Retina (tissue), 1 donor: ENCODE results near the gene CDH23.

Experiments used
- DNase-seq: peaks from one replicate; pipeline ENCODE4 v3.0.0-alpha.2; 2016

Gene CDH23

DNA sequence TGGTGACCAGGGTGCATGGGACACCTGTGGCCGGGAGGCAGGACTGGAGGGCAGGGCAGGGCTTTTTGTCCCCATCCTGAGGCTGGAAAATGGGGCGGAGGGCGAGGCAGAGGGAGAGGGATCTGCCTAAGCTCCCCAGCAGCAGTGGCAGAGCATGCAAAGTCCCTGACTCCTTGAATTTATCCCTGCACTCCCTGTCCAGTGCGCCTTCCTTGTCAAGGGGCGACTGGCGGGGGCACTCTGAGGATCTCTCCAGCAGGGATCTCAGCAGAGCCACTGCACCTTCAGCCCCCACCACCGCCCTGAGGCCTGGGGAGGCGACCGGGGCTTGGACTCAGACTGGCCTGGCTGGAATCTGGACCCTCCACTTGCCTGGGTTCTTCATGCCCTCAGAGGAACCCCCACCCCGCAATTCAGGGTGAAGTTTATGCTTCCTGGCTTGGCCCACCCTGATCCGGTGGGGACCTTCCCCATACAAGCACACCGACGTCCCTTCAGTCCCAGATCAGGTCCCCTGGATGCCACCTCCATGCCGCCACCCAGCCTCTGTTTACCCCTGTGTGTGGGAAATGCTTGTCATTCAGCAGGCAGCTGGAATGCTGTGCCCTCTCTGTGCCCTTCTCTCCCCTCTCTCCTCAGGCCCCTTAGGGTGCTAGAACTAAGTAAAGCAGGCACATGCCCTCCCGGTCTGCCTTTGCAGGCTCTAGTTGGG lies 46.3 kb downstream of the CDH23 start:
- no peak for DNase-seq

DNA sequence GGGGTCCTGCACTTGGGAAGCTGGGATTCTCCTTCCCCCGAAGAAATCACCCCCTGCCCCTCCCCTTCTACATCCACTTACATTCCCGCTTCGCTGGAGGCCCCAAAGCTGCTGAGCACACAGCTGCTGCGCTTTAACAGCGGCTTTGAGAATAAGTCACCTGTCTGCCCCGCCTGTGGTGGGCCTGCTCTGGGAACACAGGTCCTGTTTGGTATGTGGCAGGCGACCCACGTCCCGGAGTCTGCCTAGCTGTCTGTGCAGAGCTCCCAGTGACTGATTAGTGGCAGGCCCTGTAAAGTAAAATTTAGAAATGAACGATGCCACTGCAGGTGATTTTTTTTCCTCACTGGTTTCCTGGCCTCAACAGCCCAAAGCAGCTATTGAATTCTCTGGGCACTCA lies 47.0 kb downstream of the CDH23 start:
- DNase-seq = no peak

DNA sequence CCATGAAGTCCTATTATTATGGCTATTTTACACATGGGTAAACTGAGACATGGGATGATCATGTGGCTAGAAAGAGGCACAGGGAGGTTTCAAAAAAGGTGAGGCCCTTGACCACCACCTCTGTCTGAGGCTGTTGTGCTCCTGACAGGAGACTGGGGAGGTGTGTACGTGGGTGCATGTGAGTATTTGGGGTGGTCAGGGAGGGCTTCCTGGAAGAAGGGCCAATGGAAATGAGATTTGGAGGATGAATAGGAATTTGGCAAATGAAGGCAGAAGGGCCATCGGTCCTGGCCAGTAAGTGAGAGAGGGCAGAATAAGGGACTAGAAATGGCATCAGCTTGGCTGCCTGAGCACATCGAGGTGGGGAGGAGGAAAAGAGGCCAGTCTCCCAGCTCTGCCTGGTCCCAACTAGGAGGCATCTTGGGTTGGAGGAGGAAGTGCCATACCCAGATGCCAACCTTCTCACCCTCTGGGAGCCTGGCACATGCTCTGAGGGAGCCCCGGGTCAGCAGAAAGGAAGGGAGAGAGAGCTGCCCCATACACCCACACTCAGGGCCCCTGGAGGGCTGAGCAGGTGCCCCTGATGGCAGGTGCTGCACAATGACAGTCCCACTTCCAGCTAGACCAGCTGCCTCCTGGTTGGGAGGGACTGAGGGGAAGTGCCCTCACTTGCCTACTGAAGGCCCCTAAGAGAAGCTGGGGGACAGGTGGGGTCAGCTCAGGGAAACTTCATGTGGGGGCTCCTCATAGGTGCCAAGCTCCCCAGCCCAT lies 47.7 kb downstream of the CDH23 start:
- DNase-seq = no peak

DNA sequence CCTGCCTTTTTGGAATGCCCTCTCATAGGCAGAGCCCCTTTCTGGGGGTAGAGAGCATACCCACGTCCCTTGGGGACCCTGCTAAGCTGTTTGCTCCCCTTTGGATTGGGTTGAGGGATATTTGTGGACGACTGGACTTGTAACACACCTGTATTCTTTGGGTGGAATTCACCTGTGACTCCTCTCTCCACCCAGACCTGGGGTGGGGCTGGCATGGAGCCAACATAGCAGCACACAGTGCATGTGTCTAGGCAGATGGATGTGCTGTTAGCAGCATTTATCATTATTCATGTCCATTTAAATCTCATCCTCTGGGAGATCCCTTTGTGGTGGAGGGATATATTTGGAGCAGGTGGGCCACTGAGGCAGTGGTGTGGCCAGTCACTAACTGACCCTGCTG lies 51.0 kb downstream of the CDH23 start:
- no peak for DNase-seq

DNA sequence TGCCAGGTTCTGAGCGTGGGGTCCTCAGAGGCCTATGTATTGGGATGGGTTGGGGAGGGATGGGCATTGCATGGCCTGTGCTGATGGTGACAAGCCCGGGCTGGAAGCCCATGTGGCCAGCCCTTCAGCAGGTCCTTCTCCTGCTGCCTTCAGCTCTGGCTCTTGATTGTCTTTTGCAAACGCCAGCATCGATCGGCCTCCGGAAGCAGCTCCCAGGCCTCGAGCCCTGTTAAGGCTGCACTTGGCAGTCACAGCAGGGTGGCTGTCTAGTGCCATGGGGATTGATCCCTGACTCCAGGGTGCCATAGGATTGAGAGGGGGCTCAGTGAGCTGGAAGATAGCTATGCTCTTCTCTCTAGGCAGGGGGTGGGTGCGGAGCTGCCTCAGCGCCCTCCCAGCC lies 51.4 kb downstream of the CDH23 start:
- no peak for DNase-seq

DNA sequence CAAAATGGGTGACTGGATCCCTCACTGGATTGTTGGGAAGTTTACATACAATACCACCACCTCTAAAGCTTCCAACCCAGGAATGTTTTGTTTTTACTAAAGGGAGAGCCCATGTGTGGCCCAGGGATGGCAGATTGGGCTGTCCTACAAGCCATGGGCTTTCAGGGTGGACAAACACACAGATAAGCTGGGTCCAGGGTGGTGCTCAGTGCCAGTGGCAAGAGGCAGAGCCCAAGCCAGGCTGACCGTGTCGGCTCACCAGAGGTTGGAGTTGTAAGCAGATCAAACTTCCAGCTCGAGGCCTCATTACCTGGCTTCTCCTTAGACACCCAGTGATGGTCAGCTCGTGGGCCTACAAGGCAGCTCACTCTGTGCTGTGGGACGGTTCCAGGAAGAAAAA lies 52.3 kb downstream of the CDH23 start:
- no peak for DNase-seq

DNA sequence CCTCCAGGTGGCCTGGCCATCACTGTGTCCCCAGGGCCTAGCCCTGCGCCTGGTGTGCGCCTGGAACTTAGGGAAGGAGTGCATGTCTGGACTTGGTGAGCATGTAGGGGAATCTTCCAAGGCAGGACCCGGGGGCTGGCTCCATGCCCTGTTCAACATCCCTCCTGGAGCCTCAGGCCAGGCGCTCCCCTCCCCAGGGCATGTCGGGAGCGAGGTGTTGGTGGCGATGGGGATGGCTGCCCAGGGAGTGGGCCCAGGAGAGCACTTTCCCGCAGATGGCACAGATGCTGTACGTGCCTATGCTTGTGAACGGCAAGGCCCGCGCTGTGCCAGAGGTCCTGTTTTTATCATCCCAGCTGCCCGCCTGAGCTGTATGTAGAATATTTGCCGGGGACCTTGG lies 55.0 kb downstream of the CDH23 start:
- no peak for DNase-seq

DNA sequence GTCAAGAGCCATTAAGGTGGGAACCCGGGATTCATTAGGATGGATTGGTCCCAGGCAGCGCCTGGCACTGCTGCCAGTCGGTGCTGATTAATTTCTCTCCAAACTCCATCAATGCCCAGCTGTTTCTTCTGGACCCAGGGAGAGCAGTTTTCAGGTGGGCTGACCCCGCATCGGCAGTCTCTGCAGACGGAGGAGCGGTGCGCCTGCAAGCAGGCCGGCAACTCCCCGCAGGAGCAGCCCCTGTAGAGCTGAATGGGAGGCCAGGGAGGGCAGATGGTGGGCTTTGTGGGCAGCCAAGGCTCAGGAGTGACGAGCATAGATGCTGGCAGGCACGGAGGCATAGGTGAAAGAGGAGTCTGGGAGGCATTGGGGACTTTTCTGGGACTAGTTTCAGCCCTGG lies 56.5 kb downstream of the CDH23 start:
- no peak for DNase-seq

DNA sequence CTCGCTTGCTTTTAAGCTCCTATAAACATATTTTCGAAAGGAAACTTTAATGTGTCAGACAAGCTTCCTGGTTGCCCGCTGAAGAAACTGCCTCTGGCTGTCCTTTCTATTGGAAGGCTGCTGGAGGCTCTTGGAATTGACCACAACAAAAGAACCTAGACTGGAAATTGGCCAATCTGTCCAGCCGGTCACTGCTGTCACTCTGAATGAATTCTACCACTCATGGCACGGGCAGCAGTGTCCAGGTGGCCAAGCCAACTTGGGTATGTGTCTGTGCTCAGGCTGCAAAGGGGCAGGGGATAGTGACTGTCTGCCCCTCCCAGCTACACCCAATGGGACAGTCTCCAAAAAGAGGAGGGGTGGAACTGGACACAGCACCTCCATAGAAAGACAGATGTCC lies 57.6 kb downstream of the CDH23 start:
- no peak for DNase-seq

DNA sequence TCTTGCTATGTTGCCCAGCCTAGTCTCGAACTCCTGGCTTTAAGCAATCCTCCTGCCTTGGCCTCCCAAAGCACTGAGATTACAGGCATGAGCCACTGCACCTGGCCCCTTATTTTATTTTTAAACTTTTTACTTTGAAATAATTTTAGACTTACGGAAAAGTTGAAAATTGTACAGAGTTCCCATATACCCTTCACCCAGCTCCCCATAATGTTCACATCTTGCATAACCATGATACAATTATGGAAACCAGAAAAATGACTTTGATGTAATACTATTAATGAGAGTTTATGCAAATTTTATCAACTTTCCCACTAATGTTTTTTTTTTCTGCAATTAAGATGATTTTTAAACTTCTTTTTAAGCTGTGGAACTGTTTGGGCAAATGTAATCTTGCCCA lies 58.3 kb downstream of the CDH23 start:
- no peak for DNase-seq

DNA sequence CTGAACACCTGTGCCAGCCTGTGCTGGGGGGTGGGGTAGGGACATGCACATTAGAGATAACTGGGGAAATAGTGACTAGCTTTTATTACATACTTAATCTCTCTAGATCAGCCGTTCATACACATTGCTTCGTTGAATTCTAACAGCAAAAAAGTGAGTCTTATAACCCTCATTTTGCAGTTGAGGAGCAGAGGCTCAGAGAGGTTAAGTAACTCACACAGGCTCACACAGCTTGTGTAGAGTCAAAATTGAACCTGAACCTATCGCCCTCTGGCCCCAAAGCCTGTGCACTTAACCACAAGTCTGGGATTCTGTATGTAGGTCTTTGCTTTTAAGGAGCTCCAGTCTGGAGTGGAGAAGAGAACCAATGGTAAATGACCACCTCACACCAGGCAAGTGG lies 59.9 kb downstream of the CDH23 start:
- DNase-seq = no peak

DNA sequence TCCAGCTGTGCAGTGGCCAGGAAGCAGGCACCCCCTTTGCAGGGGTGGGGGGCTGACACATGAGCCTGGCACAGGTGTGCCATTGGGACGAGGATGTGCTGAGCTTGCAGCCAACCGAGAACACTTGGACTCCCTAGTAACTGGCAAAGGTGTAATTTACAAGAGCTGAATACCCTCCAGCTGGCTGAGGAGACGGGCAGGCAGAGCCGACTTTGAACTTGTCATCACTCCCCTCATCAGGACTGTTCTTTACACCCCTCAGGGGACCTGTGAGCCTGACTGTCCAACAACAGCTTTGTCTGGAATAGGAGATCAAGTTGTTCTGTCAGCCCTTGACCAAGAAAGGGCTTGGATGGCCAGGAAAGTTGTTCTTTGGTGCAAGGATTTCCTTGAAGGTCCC lies 61.2 kb downstream of the CDH23 start:
- no peak for DNase-seq

DNA sequence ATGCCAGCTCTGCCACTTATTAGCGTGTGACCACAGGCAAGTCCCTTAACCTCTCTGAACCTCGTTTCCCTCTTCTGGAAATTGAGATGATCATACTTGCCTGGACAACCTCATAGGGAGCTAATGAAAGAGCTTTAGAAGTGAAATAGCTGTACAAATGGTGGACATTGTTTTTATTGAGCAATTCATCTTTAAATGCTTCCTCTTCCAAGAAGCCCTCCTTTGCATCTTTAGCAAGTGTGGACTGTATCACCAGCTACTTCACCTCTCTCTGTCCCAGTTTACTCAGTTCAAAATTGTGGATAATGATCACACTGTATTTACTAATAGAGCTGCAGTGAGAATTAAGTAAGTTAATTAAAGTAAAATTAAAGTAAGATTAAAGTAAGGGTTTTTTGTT lies 61.7 kb downstream of the CDH23 start:
- DNase-seq = no peak

DNA sequence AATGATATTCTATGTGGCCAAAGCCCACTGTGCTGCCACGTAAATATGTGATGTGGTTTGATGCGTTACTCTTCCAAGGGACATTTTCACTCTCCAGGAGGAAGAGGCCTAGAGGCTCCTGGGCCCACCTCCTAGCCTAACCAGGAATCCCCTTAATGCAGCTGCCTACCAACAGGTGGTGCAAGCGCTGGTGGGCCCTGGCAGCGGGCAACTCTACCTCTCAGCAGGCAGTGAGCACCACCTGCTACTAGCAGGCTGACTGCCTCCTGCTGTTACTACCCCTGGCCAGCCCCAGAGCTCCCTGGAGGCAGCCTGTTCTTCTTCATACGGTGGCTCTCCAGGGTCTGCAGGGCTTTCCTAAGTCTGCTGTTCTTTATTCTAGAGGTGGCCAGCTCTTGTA lies 62.8 kb downstream of the CDH23 start:
- DNase-seq = no peak

DNA sequence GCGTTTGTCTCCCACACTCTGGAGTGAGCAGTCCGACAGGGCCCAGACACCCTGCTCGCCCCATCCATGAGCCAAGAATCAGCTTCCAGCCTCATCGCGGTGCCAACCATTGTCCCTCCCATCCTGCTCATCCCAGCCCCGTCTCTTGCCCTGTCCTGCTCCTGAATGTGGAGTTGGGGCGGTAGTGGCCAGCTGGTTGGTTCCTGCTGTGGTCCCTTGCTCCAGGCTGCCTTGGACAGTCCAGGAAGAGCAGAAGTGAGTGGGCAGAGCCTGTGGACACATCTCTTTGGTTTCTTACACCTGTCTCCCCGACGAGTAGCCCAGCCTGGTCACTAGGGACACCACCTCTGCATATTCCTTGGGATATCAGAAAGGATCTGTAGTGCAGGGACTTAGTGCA lies 63.9 kb downstream of the CDH23 start:
- DNase-seq = no peak

DNA sequence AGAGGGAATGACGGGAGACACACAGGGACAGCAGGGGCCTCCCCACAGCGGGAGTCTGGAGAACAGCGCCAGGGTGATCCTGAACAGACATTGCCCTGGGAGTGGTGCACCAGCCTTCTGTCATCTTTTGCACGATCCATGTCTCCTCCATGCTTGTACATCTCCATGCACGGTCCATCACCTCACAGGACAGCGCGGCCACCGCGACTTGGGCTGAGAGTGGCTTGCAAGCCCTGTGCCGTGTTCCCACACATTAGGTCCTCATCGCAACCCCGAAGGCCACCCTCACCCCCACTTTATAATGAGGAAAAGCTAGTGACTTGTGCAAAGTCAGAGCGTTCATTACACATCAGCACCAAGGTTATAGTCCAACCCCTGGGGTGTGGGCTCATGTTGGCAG lies 64.7 kb downstream of the CDH23 start:
- no peak for DNase-seq

DNA sequence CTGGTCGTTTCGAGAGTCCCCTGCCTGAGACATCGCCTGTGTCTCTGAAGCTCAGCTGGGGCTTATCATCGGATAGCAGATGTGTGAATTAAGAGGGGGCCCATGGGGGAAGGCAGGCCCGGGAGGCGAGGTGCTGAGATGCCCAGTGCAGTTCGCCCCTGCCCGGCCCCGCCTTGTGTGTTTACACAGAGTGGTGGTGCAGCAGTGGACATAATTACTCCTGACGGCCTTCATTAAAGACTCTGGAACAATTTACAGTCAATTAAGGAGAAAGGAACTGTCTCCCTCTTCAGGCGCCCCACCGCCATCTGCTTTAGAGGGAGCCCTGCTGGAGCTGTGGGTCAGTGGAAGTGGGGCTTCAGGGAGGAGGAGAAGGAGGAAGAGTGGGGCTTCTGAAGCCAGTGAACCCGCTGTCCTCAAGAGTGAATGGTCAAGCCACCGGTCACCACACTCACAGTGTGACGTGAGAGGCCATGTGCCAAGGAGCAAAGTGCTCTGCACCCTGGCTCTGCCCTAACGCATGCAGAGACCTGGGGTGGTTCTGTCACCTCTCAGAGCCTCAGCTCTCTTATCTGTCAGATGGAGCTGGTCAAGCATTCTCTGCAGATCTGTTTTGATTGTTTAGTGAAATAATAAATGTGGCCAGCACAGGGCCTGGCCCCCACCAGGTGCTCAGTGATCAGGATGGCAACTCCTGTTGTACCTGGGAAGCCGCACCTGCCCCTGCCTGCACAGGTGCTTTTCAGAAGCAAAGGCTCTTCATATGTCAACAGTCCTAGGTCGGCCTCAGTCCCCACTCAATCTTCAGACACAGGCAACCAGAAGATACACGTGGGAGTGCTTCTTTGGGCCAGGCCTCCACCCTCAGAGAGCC lies 65.6 kb downstream of the CDH23 start:
- peak; percentile 88 for DNase-seq

DNA sequence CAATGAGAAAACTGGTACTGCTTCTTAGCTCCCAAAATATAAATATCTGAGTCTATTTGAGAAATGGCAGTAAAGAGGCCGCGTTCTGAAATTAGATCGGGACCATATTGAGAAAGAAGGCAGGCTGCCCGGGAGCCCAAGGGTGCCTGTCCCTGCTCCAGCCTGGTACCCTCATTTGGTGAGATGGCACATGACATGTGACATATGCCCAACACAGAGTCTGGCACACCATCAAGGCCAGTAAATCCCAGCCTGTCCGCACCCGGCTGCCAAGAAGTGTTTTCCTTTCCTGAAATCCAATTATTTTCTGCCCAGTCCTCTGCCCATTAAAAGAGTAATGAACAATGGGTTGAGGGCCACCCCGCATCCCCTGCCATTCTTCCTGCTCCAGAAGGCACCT lies 66.4 kb downstream of the CDH23 start:
- no peak for DNase-seq

DNA sequence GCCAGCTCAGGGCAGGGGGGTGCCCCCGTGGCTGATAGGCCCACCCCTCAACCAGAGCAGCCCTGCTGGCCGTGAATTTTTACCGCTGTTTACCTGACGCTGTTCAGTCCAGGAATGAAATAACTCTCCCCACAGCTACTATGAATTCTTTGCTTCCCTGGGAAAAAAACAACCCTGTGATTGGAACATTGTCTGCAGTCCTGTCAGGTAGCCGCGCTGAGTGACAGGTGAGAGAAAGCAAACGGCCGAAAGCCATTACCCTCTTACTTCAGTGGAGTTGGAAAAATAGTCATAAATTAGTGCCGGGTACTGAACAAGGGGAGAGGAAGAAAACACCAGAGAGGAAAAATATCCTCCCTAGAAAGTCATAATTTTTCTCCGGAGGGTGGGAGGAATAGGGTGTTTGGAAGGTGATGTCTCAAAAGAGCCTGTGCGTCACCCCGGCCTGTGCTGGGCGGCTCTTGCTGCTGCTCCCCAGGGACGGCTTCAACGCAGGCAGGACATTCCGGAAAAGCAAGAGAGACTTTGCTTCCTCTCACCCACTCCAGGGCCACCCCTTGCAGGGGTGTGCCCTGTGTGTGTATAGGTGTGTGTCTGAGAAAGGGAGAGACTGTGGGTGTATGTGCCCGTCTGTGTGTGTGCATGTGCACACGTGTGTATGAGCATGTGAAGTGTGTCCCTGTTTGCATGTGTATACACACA lies 69.0 kb downstream of the CDH23 start:
- DNase-seq = no peak

DNA sequence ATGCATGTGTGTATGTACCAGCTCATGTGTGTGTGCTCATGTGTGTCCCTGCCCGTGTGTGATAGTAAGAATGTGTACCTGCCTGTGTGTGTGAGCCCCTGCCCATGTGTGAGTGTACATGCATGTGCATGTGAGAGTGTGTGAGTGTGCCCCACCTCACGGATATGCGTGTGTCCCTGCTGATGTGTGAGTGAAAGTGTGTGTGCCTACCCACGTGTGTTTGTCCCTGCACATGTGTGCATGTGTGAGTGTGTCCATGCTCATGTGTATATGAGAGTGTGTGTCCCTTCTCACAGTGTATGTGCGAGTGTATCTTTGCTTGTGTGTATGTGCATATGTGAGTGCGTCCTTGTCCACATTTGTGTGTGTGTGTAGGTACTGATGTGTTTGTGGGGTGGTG lies 69.6 kb downstream of the CDH23 start:
- no peak for DNase-seq

DNA sequence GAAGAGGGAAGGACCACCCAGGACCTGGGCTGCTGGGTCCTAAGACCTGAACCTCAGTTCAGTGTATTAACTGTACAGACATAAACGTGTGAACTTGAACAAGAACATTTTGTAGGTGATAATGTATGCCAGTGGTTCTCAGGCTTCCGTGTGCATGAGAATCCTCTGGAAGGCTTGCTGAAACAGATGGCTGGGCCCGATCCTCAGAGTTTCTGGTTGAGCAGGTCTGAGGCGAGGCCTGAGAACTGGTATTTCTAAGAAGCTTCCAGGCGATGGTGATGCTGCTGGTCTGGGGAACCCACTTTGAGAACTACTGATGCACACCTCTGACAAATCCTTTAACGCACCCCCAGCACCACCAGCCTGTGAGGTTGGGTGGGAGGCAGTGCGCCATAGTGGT lies 70.4 kb downstream of the CDH23 start:
- peak; percentile 32 for DNase-seq

DNA sequence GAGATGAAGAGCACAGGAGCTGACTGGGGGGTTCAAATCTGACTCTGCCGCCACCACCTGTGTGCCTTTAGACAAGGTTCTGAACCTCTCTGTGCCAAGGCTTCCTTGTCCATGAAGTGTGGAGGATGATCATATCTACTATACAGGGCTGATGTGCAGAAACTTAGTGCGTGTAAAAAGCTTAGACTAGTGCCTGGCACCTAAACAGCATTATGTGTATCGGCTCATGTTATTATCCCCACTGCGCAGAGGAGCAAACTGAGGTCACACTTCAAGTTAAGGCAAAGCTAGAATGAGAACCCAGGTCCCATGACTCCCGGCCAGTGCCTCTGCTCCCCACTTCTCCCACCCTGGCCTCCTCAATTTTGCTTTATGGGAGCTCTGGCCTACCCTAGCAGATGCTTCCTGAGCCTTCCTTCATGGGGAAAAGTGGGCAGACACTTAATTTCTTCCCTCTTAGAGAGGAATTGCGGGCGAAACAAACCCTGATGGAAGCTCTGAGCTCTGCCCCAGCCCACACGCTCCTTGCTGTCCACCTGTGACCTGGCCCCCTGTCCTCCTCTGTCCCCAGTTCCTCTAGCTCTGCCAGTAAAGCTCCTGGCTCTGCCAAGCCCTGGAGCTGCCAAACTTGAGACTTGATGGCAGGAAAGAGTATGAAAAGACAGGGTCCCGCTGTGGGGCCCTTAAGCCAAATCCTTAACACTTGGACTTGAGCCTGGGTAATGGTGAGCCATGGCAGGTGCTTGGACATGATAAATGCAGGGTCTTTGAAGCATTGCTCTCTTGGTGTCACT lies 71.0 kb downstream of the CDH23 start:
- no peak for DNase-seq
